GM12878 (cell line): ENCODE measurements around the gene SLC35F3. TPM values are rescaled to one million over a fixed set of nuclear protein-coding genes. Genes with fewer than 3 reads are reported as not detected.

ENCODE experiments used
- ATAC-seq: fragments of 200-7000 bp; cut with Tn5 transposase; 3 replicates; pipeline ENCODE4 v1.9.1; 2020; ENCODE audit warnings: mild to moderate bottlenecking, moderate library complexity
- BruUV-seq: library from RNA; stranded (reverse); fragments of 400-500 nt; replicated peaks from 2 replicates; lab custom pipeline; 2021; lab: Mats Ljungman, UMichigan
- CTCF ChIA-PET: fragments of 300-600 bp; sonication (Branson Sonifier 250); formaldehyde crosslinking; extraction: SDS; loops from one replicate; lab custom pipeline; 2021; ENCODE audit warnings: inconsistent platforms; lab: Yijun Ruan, JAX
- POLR2A ChIA-PET: fragments of 350-600 bp; formaldehyde crosslinking; extraction: SDS; loops from one replicate; lab custom pipeline; 2021; ENCODE audit warnings: inconsistent platforms; lab: Charles Lee
- RAD21 ChIA-PET: fragments of 300-600 bp; sonication (Branson Sonifier 250); formaldehyde crosslinking; loops from one replicate; lab custom pipeline; 2023; ENCODE audit warnings: antibody characterized with exemption; ENCODE audit not compliant: unreplicated experiment; lab: Charles Lee
- SMC1A ChIA-PET: fragments of 300-600 bp; sonication (Branson Sonifier 250); formaldehyde crosslinking; loops from one replicate; lab custom pipeline; 2023; ENCODE audit not compliant: unreplicated experiment, uncharacterized antibody; lab: Charles Lee
- DNase-seq: peaks from one replicate; pipeline ENCODE4 v3.0.0-alpha.2; 2011; ENCODE audit warnings: low read depth, low spot score
- FAIRE-seq: peaks from 3 replicates; lab custom pipeline; 2011; peaks lifted over from hg19 to GRCh38; lab: Jason Lieb, UNC
- H2AFZ ChIP-seq: 2 replicates; pipeline ENCODE4 v1.6.0; 2011; ENCODE audit warnings: low read depth, low read length, control low read depth; ENCODE audit not compliant: control insufficient read depth
- H3K27ac ChIP-seq: 2 replicates; pipeline ENCODE4 v1.5.1; 2011; ENCODE audit warnings: control low read depth; ENCODE audit not compliant: control insufficient read depth, insufficient read depth
- H3K27me3 ChIP-seq, 2 experiments: replicated peaks in 1 of 2; 2 replicates each; pipeline versions ENCODE4 v1.6.0 to v1.6.1; 2011; ENCODE audit warnings: low read length in 1 of 2; ENCODE audit not compliant: control insufficient read depth in 2 of 2, insufficient read depth in 2 of 2
- H3K36me3 ChIP-seq, 2 experiments: 2 replicates each; pipeline ENCODE4 v1.5.1; 2011; ENCODE audit warnings: low read length in 1 of 2; ENCODE audit not compliant: control insufficient read depth in 2 of 2, insufficient read depth in 2 of 2
- H3K4me1 ChIP-seq: 2 replicates; pipeline ENCODE4 v1.6.1; 2011; ENCODE audit warnings: mild to moderate bottlenecking, low read length, moderate library complexity, mixed read lengths; ENCODE audit not compliant: control insufficient read depth, insufficient read depth
- H3K4me2 ChIP-seq: 2 replicates; pipeline ENCODE4 v1.6.0; 2011; ENCODE audit warnings: control low read depth; ENCODE audit not compliant: control insufficient read depth, insufficient read depth
- H3K4me3 ChIP-seq: fragments of 200-600 bp; sonication (generic); 2 replicates; pipeline ENCODE4 v1.5.1; 2016
- H3K79me2 ChIP-seq: 2 replicates; pipeline ENCODE4 v1.6.0; 2011; ENCODE audit warnings: low read length; ENCODE audit not compliant: control insufficient read depth, insufficient read depth
- H3K9ac ChIP-seq: 2 replicates; pipeline ENCODE4 v1.8.0; 2011; ENCODE audit warnings: low read length, control low read depth, mixed read lengths; ENCODE audit not compliant: control insufficient read depth, insufficient read depth
- H3K9me3 ChIP-seq: replicated peaks from 3 replicates; pipeline ENCODE4 v1.5.1; 2011; ENCODE audit warnings: mild to moderate bottlenecking, low read length; ENCODE audit not compliant: control insufficient read depth, insufficient read depth
- H4K20me1 ChIP-seq: 2 replicates; pipeline ENCODE4 v1.6.0; 2011; ENCODE audit not compliant: control insufficient read depth, insufficient read depth
- CBFB ChIP-seq: IDR thresholded peaks from 2 replicates; pipeline ENCODE4 v1.6.1; 2016; ENCODE audit warnings: antibody characterized with exemption, low read depth
- CBX5 ChIP-seq: sonication (generic); IDR thresholded peaks from 2 replicates; pipeline ENCODE4 v1.6.1; 2016; ENCODE audit warnings: low read depth, moderate library complexity, mild to moderate bottlenecking, inconsistent platforms
- CEBPB ChIP-seq, 2 experiments: fragments of 150-350 bp in 1 of 2; IDR thresholded peaks; 2 replicates each; pipeline ENCODE4 v1.6.1; 2012 to 2014; ENCODE audit warnings: low read depth in 2 of 2, low read length in 2 of 2, borderline replicate concordance in 1 of 2, inconsistent platforms in 1 of 2
- CHD1 ChIP-seq: IDR thresholded peaks from 2 replicates; pipeline ENCODE4 v1.6.1; 2012; ENCODE audit warnings: low read depth, low read length, improper control_type of control experiment
- CREB1 ChIP-seq: IDR thresholded peaks from 2 replicates; pipeline ENCODE4 v1.6.1; 2012; ENCODE audit warnings: low read depth, mild to moderate bottlenecking, inconsistent platforms
- EZH2 ChIP-seq: IDR thresholded peaks from 2 replicates; pipeline ENCODE4 v1.6.1; 2012; ENCODE audit warnings: low read depth, mild to moderate bottlenecking, control low read depth, inconsistent platforms, low read length, borderline replicate concordance; ENCODE audit not compliant: control insufficient read depth
- NFYB ChIP-seq: IDR thresholded peaks from 2 replicates; pipeline ENCODE4 v1.6.1; 2011; ENCODE audit warnings: low read depth, mild to moderate bottlenecking, low read length, improper control_type of control experiment, moderate library complexity; ENCODE audit not compliant: insufficient read depth
- PKNOX1 ChIP-seq: fragments of 450-650 bp; IDR thresholded peaks from 2 replicates; pipeline ENCODE4 v1.6.1; 2016; ENCODE audit warnings: mild to moderate bottlenecking
- POLR2AphosphoS5 ChIP-seq: IDR thresholded peaks from 2 replicates; pipeline ENCODE4 v1.6.1; 2011; ENCODE audit warnings: mild to moderate bottlenecking, low read length, inconsistent platforms
- POU2F2 ChIP-seq: IDR thresholded peaks from 3 replicates; pipeline ENCODE4 v1.6.1; 2011; ENCODE audit warnings: low read depth, mild to moderate bottlenecking, low read length, borderline replicate concordance
- RELB ChIP-seq: fragments of 450-650 bp; IDR thresholded peaks from 2 replicates; pipeline ENCODE4 v1.6.1; 2017; ENCODE audit warnings: low read depth, mild to moderate bottlenecking, moderate library complexity
- REST ChIP-seq: IDR thresholded peaks from 2 replicates; pipeline ENCODE4 v1.6.1; 2012; ENCODE audit warnings: mild to moderate bottlenecking, low read depth, low read length
- SREBF2 ChIP-seq: IDR thresholded peaks from 2 replicates; pipeline ENCODE4 v1.6.1; 2012; ENCODE audit warnings: mild to moderate bottlenecking, low read length
- ZBTB4 ChIP-seq: fragments of 450-650 bp; formaldehyde crosslinking; IDR thresholded peaks from 2 replicates; pipeline ENCODE4 v1.4.0; 2022; ENCODE audit warnings: mild to moderate bottlenecking, moderate library complexity
- ZNF622 ChIP-seq: fragments of 450-650 bp; IDR thresholded peaks from 2 replicates; pipeline ENCODE4 v1.6.1; 2017; ENCODE audit warnings: mild to moderate bottlenecking, inconsistent platforms
- ZZZ3 ChIP-seq: IDR thresholded peaks from 2 replicates; pipeline ENCODE4 v1.6.1; 2011; ENCODE audit warnings: low read depth; ENCODE audit not compliant: control insufficient read depth, insufficient read length
- WGBS: methylation state at CpG from one replicate; pipeline ENCODE4 v1.1.6; 2016; ENCODE audit warnings: low lambda C conversion rate; ENCODE audit not compliant: insufficient replicate concordance, insufficient coverage; ENCODE audit errors: missing lambda C conversion rate; 5-methylcytosine and 5-hydroxymethylcytosine counted together
- in situ Hi-C: fragments of 300-500 bp; cut with MboI; formaldehyde crosslinking; loops from 9 replicates; pipeline ENCODE4 v1.14.3; 2018; ENCODE audit warnings: mixed read lengths
- intact Hi-C: fragments of 100-400 bp; cut with micrococcal nuclease; formaldehyde crosslinking; loops from one replicate; pipeline ENCODE4 v1.14.2; 2022; ENCODE audit not compliant: unreplicated experiment
- polyA plus RNA-seq, 11 experiments: library from polyadenylated mRNA; depleted of rRNA in 4 of 11; unstranded in 6 of 11; stranded (reverse) in 5 of 11; fragments of >200 nt; fragmentation: Nextera tagmentation in 4 of 11; fragmentation: Illumina TruSeq in 1 of 11; extraction: Ambion mirVana in 4 of 11; extraction: Trizol in 1 of 11; gene quantifications; 1 replicate in 1 of 11; 2 replicates in 10 of 11; pipeline versions ENCODE4 v1.2.1 to v1.2.3, GENCODE V29; 2011 to 2016; ENCODE audit warnings: inconsistent platforms in 2 of 11, missing spikeins in 2 of 11, low read depth in 1 of 11
- total RNA-seq, 4 experiments: library from RNA; depleted of rRNA in 3 of 4; stranded (reverse); fragments of >200 nt in 3 of 4; fragmentation: Illumina TruSeq in 1 of 4; extraction: Trizol in 1 of 4; gene quantifications; 2 replicates each; pipeline versions ENCODE4 v1.2.1 to v1.2.3, GENCODE V29; 2013 to 2021

The SLC35F3 gene
- total and polyA plus RNA-seq, 10 of the 15 experiments (the other 5 are each of a cell fraction or from before 2014, with no cell fraction given) = 1.0 to 8.6 (median 5.7) TPM

GRCh38 chr1:234286206-234286605 is 381.7 kb downstream of the SLC35F3 start:
- SMC1A ChIA-PET = interaction anchor here (1.6 kb wide), 1 partner anchor 14 kb away, joined by 5 read pairs; no protein-coding TSS in a partner anchor
- H2AFZ ChIP-seq = no peak overlapping the region
- intact Hi-C loops = no loop called here
- FAIRE-seq (no peak), ATAC-seq (no peak), DNase-seq (no peak)
- H3K4me2 ChIP-seq = no peak overlapping the region
- POLR2A ChIA-PET = no interaction called here
- H3K79me2 ChIP-seq = no peaks in the 10 kb centered on the region
- in situ Hi-C loops = no loop called here
- RAD21 ChIA-PET = no interaction called here
- H3K27me3 ChIP-seq = no peaks in the 10 kb centered on the region
- CTCF ChIA-PET = interaction anchor here (3.4 kb wide), 1 partner anchor 24 kb away, joined by 13 read pairs; no protein-coding TSS in a partner anchor
- no peaks in the 10 kb centered on the region; the same call in none of the 3 replicates for H3K9me3 ChIP-seq
- no peak overlapping the region for H3K4me3 ChIP-seq
- H3K36me3 ChIP-seq = no peaks in the 10 kb centered on the region
- H3K27ac ChIP-seq = no peak overlapping the region
- no peaks in the 10 kb centered on the region for H3K4me1 ChIP-seq
- H3K9ac ChIP-seq = no peak overlapping the region
- BruUV-seq = no TSS peak
- no peaks in the 10 kb centered on the region for H4K20me1 ChIP-seq
- WGBS = 30% methylated on average over 4 of the region's 4 CpGs
- TF ChIP-seq SREBF2 (no peak), RELB (no peak), ZBTB4 (CRISPR knock-in tag) (no peak), PKNOX1 (no peak), ZNF622 (no peak), NFYB (no peak), EZH2 (no peak), CEBPB (IDR thresholded peaks at IDR 0.05; ENCODE audit: borderline replicate concordance in 1 of 2, low read depth in 2 of 2, low read length in 2 of 2) (no peak), CBFB (no peak), REST (no peak), POLR2AphosphoS5 (no peak), CBX5 (no peak), CREB1 (no peak), CHD1 (no peak), POU2F2 (no peak), ZZZ3 (no peak)
